Peyer's patch (tissue), 4 donors: ENCODE measurements around the gene FIGNL1.

ENCODE experiments used
- CTCF ChIP-seq, 6 experiments: fragments of 450-650 bp in 4 of 6; fragments of 200-600 bp in 2 of 6; sonication (generic) in 1 of 6; IDR thresholded peaks; one replicate each; pipeline ENCODE4 v1.5.1; 2017 to 2019; ENCODE audit warnings: antibody characterized with exemption in 6 of 6, mild to moderate bottlenecking in 3 of 6, moderate library complexity in 1 of 6
- POLR2A ChIP-seq, 2 donors: fragments of 450-650 bp; IDR thresholded peaks; one replicate each; pipeline ENCODE4 v1.5.1; 2017; ENCODE audit warnings: antibody characterized with exemption in 2 of 2, mild to moderate bottlenecking in 2 of 2, moderate library complexity in 2 of 2

GRCh38 chr7:50480797-50481196 lies 30.6 kb upstream of the FIGNL1 start:
- TF ChIP-seq CTCF (IDR thresholded peaks at IDR 0.05) (no peak), POLR2A (IDR thresholded peaks at IDR 0.05) (no peak)
